Measurements from ENCODE around the gene CYBRD1.
"Not testable (repeated sequence)": the region's sequence is repeated elsewhere in the genome, so short reads cannot be mapped to it uniquely, and the experiment has no call there.

The CYBRD1 gene

GRCh38 chr2:171523088-171524017, 1.1 kb downstream of the CYBRD1 start:
- no peak for DNase-seq (ENCODE audit: extremely low read depth, low read depth)
- H3K4me3 ChIP-seq (replicated peaks; ENCODE audit: low read depth, low read length), result peak overlapping the region; percentile 72
- TF ChIP-seq CTCF (IDR thresholded peaks at IDR 0.05; ENCODE audit: low read depth, low read length, missing control alignments), result no peak

- no peak for TF ChIP-seq CTCF (IDR thresholded peaks at IDR 0.05; ENCODE audit: low read depth, low read length, missing control alignments)
- H3K4me3 ChIP-seq (replicated peaks; ENCODE audit: low read depth, low read length), result peak overlapping the region; percentile 72
- DNase-seq (ENCODE audit: extremely low read depth, low read depth), result no peak
These were observed 1.7 kb downstream of the CYBRD1 start for GRCh38 chr2:171524018-171524401.

- no peak for DNase-seq (ENCODE audit: extremely low read depth, low read depth)
- TF ChIP-seq CTCF (IDR thresholded peaks at IDR 0.05; ENCODE audit: low read depth, low read length, missing control alignments), result peak; percentile 70
- H3K4me3 ChIP-seq (replicated peaks; ENCODE audit: low read depth, low read length), result no peak overlapping the region
These were observed 7.6 kb downstream of the CYBRD1 start for GRCh38 chr2:171529914-171530313.

GRCh38 chr2:171530378-171530777, 8.1 kb downstream of the CYBRD1 start:
- no peak for DNase-seq (ENCODE audit: extremely low read depth, low read depth)
- TF ChIP-seq CTCF (IDR thresholded peaks at IDR 0.05; ENCODE audit: low read depth, low read length, missing control alignments), result no peak
- H3K4me3 ChIP-seq (replicated peaks; ENCODE audit: low read depth, low read length), result no peak overlapping the region

- not testable (repeated sequence) for DNase-seq (ENCODE audit: extremely low read depth, low read depth); H3K4me3 ChIP-seq (replicated peaks; ENCODE audit: low read depth, low read length)
These were observed 8.6 kb downstream of the CYBRD1 start for GRCh38 chr2:171530859-171531258.

GRCh38 chr2:171531291-171531690, 9.0 kb downstream of the CYBRD1 start:
- no peak overlapping the region for H3K4me3 ChIP-seq (replicated peaks; ENCODE audit: low read depth, low read length)

More at GRCh38 chr2:171531291-171531690, 9.0 kb downstream of the CYBRD1 start:
- TF ChIP-seq CTCF (IDR thresholded peaks at IDR 0.05; ENCODE audit: low read depth, low read length, missing control alignments), result no peak
- DNase-seq (ENCODE audit: extremely low read depth, low read depth), result no peak
